Measurements from ENCODE around the gene SFXN1. TPM values are rescaled to one million over a fixed set of nuclear protein-coding genes. Genes with fewer than 3 reads are reported as not detected.

SFXN1 gene
- total and polyA plus RNA-seq, 7 donors: 8.6 to 25.0 (median 16.3) TPM

- Histone ChIP-seq H3K27ac (no peak overlapping the region), H3K36me3 (ENCODE audit: insufficient read depth in 1 of 2, low read depth in 1 of 2) (no peaks in the 10 kb centered on the region), H3K27me3 (ENCODE audit: insufficient read depth in 3 of 3, low read length in 2 of 3) (no peaks in the 10 kb centered on the region), H3K9me3 (no peaks in the 10 kb centered on the region), H3K4me3 (no peak overlapping the region), H3K4me1 (no peaks in the 10 kb centered on the region)
- ATAC-seq (no peak), DNase-seq (no peak)
- TF ChIP-seq CTCF (IDR thresholded peaks at IDR 0.05): no peak
- intact Hi-C loops (cut with DNase I): no loop called here
- 73 to 78% (median 75%) methylated on average over 6 of the region's 6 CpGs for WGBS, 3 donors
These were observed 6.7 kb upstream of the SFXN1 start for GRCh38 chr5:175471628-175472027.

GRCh38 chr5:175472378-175472777 lies 6.0 kb upstream of the SFXN1 start:
- no peak overlapping the region for H3K27ac ChIP-seq
- no peaks in the 10 kb centered on the region for H3K4me1 ChIP-seq
- no peaks in the 10 kb centered on the region for H3K9me3 ChIP-seq
- no peak for TF ChIP-seq CTCF (IDR thresholded peaks at IDR 0.05)
- intact Hi-C loops (cut with DNase I): no loop called here
- no peak overlapping the region for H3K4me3 ChIP-seq
- no peaks in the 10 kb centered on the region for H3K27me3 ChIP-seq (ENCODE audit: insufficient read depth in 3 of 3, low read length in 2 of 3)
- ATAC-seq (no peak), DNase-seq (no peak)
- no peaks in the 10 kb centered on the region for H3K36me3 ChIP-seq (ENCODE audit: insufficient read depth in 1 of 2, low read depth in 1 of 2)

- Histone ChIP-seq H3K27ac (no peak overlapping the region), H3K27me3 (ENCODE audit: insufficient read depth in 3 of 3, low read length in 2 of 3) (no peaks in the 10 kb centered on the region), H3K4me1 (no peaks in the 10 kb centered on the region), H3K4me3 (no peak overlapping the region), H3K9me3 (no peaks in the 10 kb centered on the region), H3K36me3 (ENCODE audit: insufficient read depth in 1 of 2, low read depth in 1 of 2) (no peaks in the 10 kb centered on the region)
- 70 to 75% (median 70%) methylated on average over 1 of the region's 1 CpG for WGBS, 3 donors
- no peak for TF ChIP-seq CTCF (IDR thresholded peaks at IDR 0.05)
- ATAC-seq (no peak), DNase-seq (no peak)
- intact Hi-C loops (cut with DNase I): loop anchor here in 1 of 2 donors (5.0 kb wide), 1 partner anchor 1432 kb away; no protein-coding TSS in a partner anchor
These were observed 3.1 kb upstream of the SFXN1 start for GRCh38 chr5:175475248-175475647.

GRCh38 chr5:175477440-175477839 lies 920 bp upstream of the SFXN1 start:
- DNase-seq (no peak), ATAC-seq (no peak)
- intact Hi-C loops (cut with DNase I): loop anchor here in 1 of 2 donors (5.0 kb wide), 1 partner anchor 1430 kb away; no protein-coding TSS in a partner anchor
- Histone ChIP-seq H3K4me3 (no peak overlapping the region), H3K36me3 (ENCODE audit: insufficient read depth in 1 of 2, low read depth in 1 of 2) (no peaks in the 10 kb centered on the region), H3K9me3 (no peaks in the 10 kb centered on the region), H3K27me3 (ENCODE audit: insufficient read depth in 3 of 3, low read length in 2 of 3) (no peaks in the 10 kb centered on the region), H3K27ac (no peak overlapping the region), H3K4me1 (no peaks in the 10 kb centered on the region)
- 76 to 83% (median 83%) methylated on average over 5 of the region's 5 CpGs for WGBS, 3 donors
- TF ChIP-seq CTCF (IDR thresholded peaks at IDR 0.05): no peak

GRCh38 chr5:175478008-175478383 lies 364 bp upstream of the SFXN1 start:
- ATAC-seq (no peak), DNase-seq (no peak)
- peak overlapping the region; percentile 78 for H3K27ac ChIP-seq
- H3K9me3 ChIP-seq: no peaks in the 10 kb centered on the region
- no peak for TF ChIP-seq CTCF (IDR thresholded peaks at IDR 0.05)
- H3K36me3 ChIP-seq (ENCODE audit: insufficient read depth in 1 of 2, low read depth in 1 of 2): no peaks in the 10 kb centered on the region
- H3K4me1 ChIP-seq: no peaks in the 10 kb centered on the region
- intact Hi-C loops (cut with DNase I): loop anchor here in 1 of 2 donors (5.0 kb wide), 1 partner anchor 1429 kb away; no protein-coding TSS in a partner anchor
- H3K4me3 ChIP-seq: peak overlapping the region; percentile 82
- WGBS, 3 donors: 4 to 6% (median 5%) methylated on average over 12 of the region's 12 CpGs
- H3K27me3 ChIP-seq (ENCODE audit: insufficient read depth in 3 of 3, low read length in 2 of 3): no peaks in the 10 kb centered on the region

Data from psoas muscle (tissue), 8 donors.